OCI-LY3 (cell line): ENCODE measurements around the gene ITPA.

Experiments used
- H2AFZ ChIP-seq: fragments of 200-600, 300-600 bp; shearing (Covaris generic); 2 replicates; pipeline ENCODE4 v1.6.0; 2014; ENCODE audit warnings: antibody characterized with exemption, low read depth, low read length
- H3K27ac ChIP-seq: fragments of 200-600, 300-600 bp; sonication (generic); 2 replicates; pipeline ENCODE4 v1.5.1; 2014; ENCODE audit warnings: mild to moderate bottlenecking, low read length, moderate library complexity, mixed read lengths
- H3K27me3 ChIP-seq: fragments of 200-600, 300-600 bp; sonication (generic); 2 replicates; pipeline ENCODE4 v1.6.1; 2014; ENCODE audit warnings: low read depth, low read length, mixed read lengths
- H3K36me3 ChIP-seq: fragments of 200-600, 300-600 bp; sonication (generic); replicated peaks from 2 replicates; pipeline ENCODE3; 2014; ENCODE audit warnings: low read depth, low read length, mixed read lengths
- H3K4me1 ChIP-seq: fragments of 300-600, 200-600 bp; sonication (generic); 2 replicates; pipeline ENCODE4 v1.6.1; 2014; ENCODE audit warnings: low read length, mixed read lengths
- H3K4me2 ChIP-seq: fragments of 200-600, 300-600 bp; sonication (generic); 2 replicates; pipeline ENCODE4 v1.6.1; 2014; ENCODE audit warnings: low read length, mixed read lengths
- H3K4me3 ChIP-seq: fragments of 300-600, 200-600 bp; sonication (generic); 2 replicates; pipeline ENCODE4 v1.5.1; 2014; ENCODE audit warnings: antibody characterized with exemption, mild to moderate bottlenecking, low read length, moderate library complexity
- H3K79me2 ChIP-seq: fragments of 300-600, 200-600 bp; shearing (Covaris generic); 2 replicates; pipeline ENCODE4 v1.6.1; 2014; ENCODE audit warnings: mild to moderate bottlenecking, low read length, mixed read lengths
- H3K9ac ChIP-seq: fragments of 300-600, 200-600 bp; shearing (Covaris generic); 2 replicates; pipeline ENCODE4 v1.6.0; 2014; ENCODE audit warnings: mild to moderate bottlenecking, low read length, moderate library complexity
- H3K9me3 ChIP-seq: fragments of 200-600, 300-600 bp; shearing (Covaris generic); 2 replicates; pipeline ENCODE4 v1.6.1; 2014; ENCODE audit warnings: low read length, mixed read lengths; ENCODE audit not compliant: insufficient read depth
- H4K20me1 ChIP-seq: fragments of 200-600, 300-600 bp; sonication (generic); 2 replicates; pipeline ENCODE4 v1.6.1; 2016; ENCODE audit warnings: low read length, mixed read lengths; ENCODE audit not compliant: insufficient read depth
- CTCF ChIP-seq: fragments of 200-600, 300-600 bp; sonication (generic); IDR thresholded peaks from 2 replicates; pipeline ENCODE4 v1.5.1; 2014; ENCODE audit warnings: antibody characterized with exemption, low read length, low read depth
- EZH2phosphoT487 ChIP-seq: fragments of 200-600 bp; shearing (Covaris generic); IDR thresholded peaks from 2 replicates; pipeline ENCODE4 v1.6.1; 2018; ENCODE audit warnings: antibody characterized with exemption, mixed run types, low read depth

Gene ITPA

GRCh38 chr20:3242172-3242692 is 32.9 kb downstream of the ITPA start:
- Histone ChIP-seq H3K9me3 (no peaks in the 10 kb centered on the region), H3K79me2 (no peaks in the 10 kb centered on the region), H3K27me3 (peaks cover 22% of the 10 kb centered on the region), H2AFZ (no peak overlapping the region), H3K4me2 (no peak overlapping the region), H3K9ac (no peak overlapping the region), H3K36me3 (no peaks in the 10 kb centered on the region), H4K20me1 (no peaks in the 10 kb centered on the region), H3K4me3 (no peak overlapping the region), H3K27ac (no peak overlapping the region), H3K4me1 (peaks cover 5% of the 10 kb centered on the region)
- TF ChIP-seq CTCF (no peak), EZH2phosphoT487 (no peak)

DNA sequence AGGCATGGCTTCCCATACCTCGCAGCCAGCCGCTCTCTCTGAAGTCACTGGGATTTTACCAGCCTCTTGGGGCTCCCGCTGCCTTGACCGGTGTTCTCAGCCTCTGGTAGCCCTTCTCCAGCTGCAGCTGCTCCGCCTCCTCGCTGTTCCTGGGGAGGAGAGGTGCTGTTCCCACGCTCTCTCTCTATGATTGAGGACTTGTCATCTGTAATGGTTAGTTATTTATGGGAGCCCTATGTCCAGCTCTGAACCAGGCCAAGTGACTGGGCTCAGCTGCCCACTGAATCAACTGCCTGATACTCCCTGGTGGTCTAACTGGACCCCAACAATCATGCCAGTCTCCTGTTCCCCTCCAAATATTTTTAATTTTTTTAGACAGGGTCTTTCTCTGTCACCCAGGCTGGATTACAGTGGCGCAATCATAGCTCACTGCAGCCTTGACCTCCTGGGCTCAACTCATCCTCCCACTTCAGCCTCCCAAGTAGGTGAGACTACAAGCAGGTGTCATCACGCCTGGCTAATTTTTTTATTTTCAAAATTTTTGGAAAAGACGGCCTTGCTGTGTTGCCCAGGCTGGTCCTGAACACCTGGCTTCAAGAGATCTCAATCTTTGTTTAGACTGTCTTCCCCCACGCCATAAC is 34.5 kb downstream of the ITPA start:
- H3K9ac ChIP-seq: no peak overlapping the region
- peaks cover 7% of the 10 kb centered on the region for H3K4me1 ChIP-seq
- H3K36me3 ChIP-seq: no peaks in the 10 kb centered on the region
- H4K20me1 ChIP-seq: no peaks in the 10 kb centered on the region
- no peak overlapping the region for H3K27ac ChIP-seq
- H3K79me2 ChIP-seq: no peaks in the 10 kb centered on the region
- H3K9me3 ChIP-seq: no peaks in the 10 kb centered on the region
- H2AFZ ChIP-seq: no peak overlapping the region
- no peak overlapping the region for H3K4me2 ChIP-seq
- peaks cover 24% of the 10 kb centered on the region for H3K27me3 ChIP-seq
- no peak overlapping the region for H3K4me3 ChIP-seq
- TF ChIP-seq EZH2phosphoT487: no peak

DNA sequence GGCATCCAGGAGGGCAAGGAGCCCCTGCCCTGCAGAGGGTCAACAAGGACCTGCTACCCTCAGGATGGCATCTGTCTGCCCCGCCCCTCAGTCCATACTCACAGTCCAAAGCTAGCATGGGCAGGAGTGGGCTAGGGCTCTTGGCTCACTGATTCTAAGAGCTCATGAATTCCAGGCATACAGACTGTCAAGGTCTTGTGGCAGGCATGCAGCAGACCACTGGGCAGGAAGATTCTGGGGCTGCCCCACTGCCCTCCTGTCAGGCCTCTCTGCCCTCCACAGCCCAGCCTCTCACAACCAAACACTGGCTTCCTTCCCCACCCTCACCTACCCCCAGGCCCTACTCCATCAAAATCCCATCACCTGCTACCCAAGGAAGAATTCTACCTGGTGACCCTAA is 35.3 kb downstream of the ITPA start:
- Histone ChIP-seq H2AFZ (no peak overlapping the region), H3K27ac (no peak overlapping the region), H3K27me3 (peaks cover 24% of the 10 kb centered on the region), H3K4me1 (peaks cover 7% of the 10 kb centered on the region), H3K4me2 (no peak overlapping the region), H3K4me3 (no peak overlapping the region), H3K9ac (no peak overlapping the region), H3K9me3 (no peaks in the 10 kb centered on the region), H3K36me3 (no peaks in the 10 kb centered on the region), H4K20me1 (no peaks in the 10 kb centered on the region), H3K79me2 (no peaks in the 10 kb centered on the region)
- TF ChIP-seq CTCF (no peak), EZH2phosphoT487 (no peak)

GRCh38 chr20:3245156-3245555 is 35.9 kb downstream of the ITPA start:
- no peaks in the 10 kb centered on the region for H3K79me2 ChIP-seq
- H4K20me1 ChIP-seq: no peaks in the 10 kb centered on the region
- H3K4me2 ChIP-seq: no peak overlapping the region
- TF ChIP-seq EZH2phosphoT487 (no peak), CTCF (no peak)
- no peak overlapping the region for H2AFZ ChIP-seq
- peaks cover 21% of the 10 kb centered on the region for H3K27me3 ChIP-seq
- no peaks in the 10 kb centered on the region for H3K36me3 ChIP-seq
- H3K4me3 ChIP-seq: no peak overlapping the region
- no peak overlapping the region for H3K27ac ChIP-seq
- no peaks in the 10 kb centered on the region for H3K9me3 ChIP-seq
- H3K4me1 ChIP-seq: peaks cover 7% of the 10 kb centered on the region
- H3K9ac ChIP-seq: no peak overlapping the region
